HG02571 (cell line): ENCODE measurements around the gene MVB12B.
"Not testable (repeated sequence)": the region's sequence is repeated elsewhere in the genome, so short reads cannot be mapped to it uniquely, and the experiment has no call there.

Source experiments
- ATAC-seq: cut with Tn5 transposase; IDR thresholded peaks from one replicate; pipeline ENCODE4 v1.9.1; 2021; ENCODE audit warnings: mild to moderate bottlenecking, moderate library complexity; ENCODE audit not compliant: unreplicated experiment

MVB12B gene

GRCh38 chr9:126326228-126327005, at the start of gene MVB12B:
TSS of gene MVB12B (plus strand) at chr9:126326829. CDS start at chr9:126326930, 101 bp downstream.
- no peak for ATAC-seq

- no peak for ATAC-seq
These were observed 42.7 kb upstream of the MVB12B start for GRCh38 chr9:126283799-126284465.

GRCh38 chr9:126285652-126286051, 41.0 kb upstream of the MVB12B start:
- ATAC-seq, result not testable (repeated sequence)

GRCh38 chr9:126287166-126287866, 39.3 kb upstream of the MVB12B start:
- no peak for ATAC-seq

- no peak for ATAC-seq
These were observed 35.8 kb upstream of the MVB12B start for GRCh38 chr9:126290871-126291270.

- ATAC-seq, result no peak
These were observed 34.7 kb upstream of the MVB12B start for GRCh38 chr9:126291925-126292324.

GRCh38 chr9:126292736-126293521, 33.7 kb upstream of the MVB12B start:
- no peak for ATAC-seq

- ATAC-seq, result no peak
These were observed 33.1 kb upstream of the MVB12B start for GRCh38 chr9:126293522-126293889.

GRCh38 chr9:126294331-126295081, 32.1 kb upstream of the MVB12B start:
- no peak for ATAC-seq

GRCh38 chr9:126295082-126295477, 31.5 kb upstream of the MVB12B start:
- ATAC-seq, result no peak

- no peak for ATAC-seq
These were observed 31.1 kb upstream of the MVB12B start for GRCh38 chr9:126295516-126295915.

GRCh38 chr9:126295936-126296600, 30.6 kb upstream of the MVB12B start:
- no peak for ATAC-seq

GRCh38 chr9:126296687-126297086, 29.9 kb upstream of the MVB12B start:
- no peak for ATAC-seq

- ATAC-seq, result no peak
These were observed 29.0 kb upstream of the MVB12B start for GRCh38 chr9:126297661-126298060.

- ATAC-seq, result no peak
These were observed 28.4 kb upstream of the MVB12B start for GRCh38 chr9:126298063-126298801.

- no peak for ATAC-seq
These were observed 26.8 kb upstream of the MVB12B start for GRCh38 chr9:126299706-126300276.

- no peak for ATAC-seq
These were observed 25.4 kb upstream of the MVB12B start for GRCh38 chr9:126301196-126301595.

- ATAC-seq, result no peak
These were observed 24.5 kb upstream of the MVB12B start for GRCh38 chr9:126301985-126302603.
